ENCODE measurements around the gene RPL13. TPM values are rescaled to one million over a fixed set of nuclear protein-coding genes. Genes with fewer than 3 reads are reported as not detected.

RPL13 gene
- total and polyA plus RNA-seq, 9 of the 15 experiments (the other 6 are each of a cell fraction or from before 2014, with no cell fraction given), result 227 to 6,042 (median 1,633) TPM

DNA sequence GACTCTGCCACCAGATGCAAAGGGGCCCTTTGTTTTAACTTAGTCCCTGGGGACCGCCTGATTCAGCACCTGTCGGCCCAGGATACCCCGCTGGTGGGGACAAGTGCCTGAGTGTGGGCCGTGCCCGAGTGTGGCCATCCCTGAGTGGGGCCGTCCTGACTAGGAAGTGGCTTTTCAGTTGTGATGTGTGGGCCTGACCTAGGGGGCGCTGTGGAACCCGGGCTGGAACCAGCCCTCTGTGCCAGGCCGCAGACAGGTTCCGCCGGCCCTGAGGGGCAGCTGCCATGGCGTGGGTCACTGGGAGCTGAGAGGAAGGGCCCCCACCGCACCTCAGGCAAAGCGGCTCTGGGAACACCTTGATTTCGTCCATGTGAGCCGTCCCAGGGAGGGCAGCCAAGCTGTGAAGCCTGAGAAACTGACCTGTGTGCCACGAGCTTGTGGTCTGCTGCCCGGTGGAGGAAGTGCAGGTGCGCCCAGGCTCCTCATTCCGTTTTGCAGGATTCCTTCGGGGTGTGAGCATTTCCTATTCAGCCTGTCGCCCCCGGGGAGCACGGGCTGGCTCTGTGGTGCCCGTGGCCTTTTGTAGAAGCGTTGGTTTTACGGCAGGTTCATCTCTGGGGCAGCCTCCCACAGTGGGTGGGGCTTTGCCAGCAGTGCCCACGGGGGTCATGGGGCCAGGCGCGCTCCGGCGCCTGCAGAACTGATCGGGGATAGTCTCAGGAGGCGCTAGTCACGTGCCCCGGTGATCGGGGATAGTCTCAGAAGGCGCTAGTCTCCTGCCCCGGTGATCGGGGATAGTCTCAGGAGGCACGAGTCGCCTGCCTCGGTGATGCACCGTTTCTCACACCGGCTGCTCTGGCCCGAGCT lies 5.3 kb downstream of the RPL13 start (continued):
- TF ChIP-seq MCM3 (IDR thresholded peaks at IDR 0.05), result no peak
- no peak for TF ChIP-seq THRAP3 (IDR thresholded peaks at IDR 0.05; ENCODE audit: borderline replicate concordance)
- no peak for TF ChIP-seq ELF4 (CRISPR knock-in tag; IDR thresholded peaks at IDR 0.05)
- TF ChIP-seq, protein P1, sequence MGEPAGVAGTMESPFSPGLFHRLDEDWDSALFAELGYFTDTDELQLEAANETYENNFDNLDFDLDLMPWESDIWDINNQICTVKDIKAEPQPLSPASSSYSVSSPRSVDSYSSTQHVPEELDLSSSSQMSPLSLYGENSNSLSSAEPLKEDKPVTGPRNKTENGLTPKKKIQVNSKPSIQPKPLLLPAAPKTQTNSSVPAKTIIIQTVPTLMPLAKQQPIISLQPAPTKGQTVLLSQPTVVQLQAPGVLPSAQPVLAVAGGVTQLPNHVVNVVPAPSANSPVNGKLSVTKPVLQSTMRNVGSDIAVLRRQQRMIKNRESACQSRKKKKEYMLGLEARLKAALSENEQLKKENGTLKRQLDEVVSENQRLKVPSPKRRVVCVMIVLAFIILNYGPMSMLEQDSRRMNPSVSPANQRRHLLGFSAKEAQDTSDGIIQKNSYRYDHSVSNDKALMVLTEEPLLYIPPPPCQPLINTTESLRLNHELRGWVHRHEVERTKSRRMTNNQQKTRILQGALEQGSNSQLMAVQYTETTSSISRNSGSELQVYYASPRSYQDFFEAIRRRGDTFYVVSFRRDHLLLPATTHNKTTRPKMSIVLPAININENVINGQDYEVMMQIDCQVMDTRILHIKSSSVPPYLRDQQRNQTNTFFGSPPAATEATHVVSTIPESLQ (CRISPR knock-in tag; IDR thresholded peaks at IDR 0.05), result no peak
- no peak for TF ChIP-seq CUX1 (CRISPR knock-in tag; IDR thresholded peaks at IDR 0.05)
- TF ChIP-seq ZNF77 (CRISPR knock-in tag; IDR thresholded peaks at IDR 0.05), result no peak
- no peak for TF ChIP-seq ZNF197 (CRISPR knock-in tag; IDR thresholded peaks at IDR 0.05; ENCODE audit: low read depth)
- TF ChIP-seq ZNF134 (CRISPR knock-in tag; conservative IDR thresholded peaks at IDR 0.05), result no peak
- peak; percentile 26 for TF ChIP-seq POLR2AphosphoS5 (IDR thresholded peaks at IDR 0.05; ENCODE audit: control insufficient read depth, insufficient read depth, low read depth, low read length)
- TF ChIP-seq TCF15 (CRISPR knock-in tag; IDR thresholded peaks at IDR 0.05), result no peak
- no peak for TF ChIP-seq ZBTB43 (CRISPR knock-in tag; IDR thresholded peaks at IDR 0.05)
- peak; percentile 31 for TF ChIP-seq CCNT2 (IDR thresholded peaks at IDR 0.05; ENCODE audit: borderline replicate concordance, extremely low read depth, insufficient read length, low read depth, low read length)
- no peak for TF ChIP-seq ZNF444 (CRISPR knock-in tag; IDR thresholded peaks at IDR 0.05)
